Measurements from ENCODE around the gene ECHS1.
"Not testable (repeated sequence)": the region's sequence is repeated elsewhere in the genome, so short reads cannot be mapped to it uniquely, and the experiment has no call there.

ECHS1 gene

GRCh38 chr10:133377025-133377817 lies 4.1 kb upstream of the ECHS1 start:
- no peak for DNase-seq

- DNase-seq: not testable (repeated sequence)
Observed at GRCh38 chr10:133376183-133376582, 3.0 kb upstream of the ECHS1 start.

- no peak for DNase-seq
Observed at GRCh38 chr10:133375357-133376115, 2.4 kb upstream of the ECHS1 start.

- DNase-seq: no peak
Observed at GRCh38 chr10:133372507-133372906, 647 bp downstream of the ECHS1 start.

GRCh38 chr10:133370030-133370786 lies 2.9 kb downstream of the ECHS1 start:
- DNase-seq: no peak

- DNase-seq: no peak
Observed at GRCh38 chr10:133368153-133368552, 5.0 kb downstream of the ECHS1 start.

- DNase-seq: not testable (repeated sequence)
Observed at GRCh38 chr10:133367461-133367860, 5.7 kb downstream of the ECHS1 start.

- DNase-seq: no peak
Observed at GRCh38 chr10:133366751-133367150, 6.4 kb downstream of the ECHS1 start.

- DNase-seq: no peak
Observed at GRCh38 chr10:133366130-133366478, 7.0 kb downstream of the ECHS1 start.

GRCh38 chr10:133365461-133366129 lies 7.6 kb downstream of the ECHS1 start:
- DNase-seq: no peak

GRCh38 chr10:133364645-133365431 lies 8.3 kb downstream of the ECHS1 start:
- DNase-seq: no peak

GRCh38 chr10:133362846-133363245 lies 10.3 kb downstream of the ECHS1 start:
- no peak for DNase-seq

GRCh38 chr10:133361773-133362441 lies 11.2 kb downstream of the ECHS1 start:
- DNase-seq: no peak

GRCh38 chr10:133361227-133361626 lies 11.9 kb downstream of the ECHS1 start:
- DNase-seq: no peak

GRCh38 chr10:133359972-133360610 lies 13.1 kb downstream of the ECHS1 start:
- DNase-seq: no peak

- no peak for DNase-seq
Observed at GRCh38 chr10:133359554-133359971, 13.6 kb downstream of the ECHS1 start.

GRCh38 chr10:133358925-133359310 lies 14.2 kb downstream of the ECHS1 start:
- DNase-seq: no peak

- DNase-seq: no peak
Observed at GRCh38 chr10:133358162-133358924, 14.8 kb downstream of the ECHS1 start.

- peak; percentile 76 for DNase-seq
Observed at GRCh38 chr10:133357285-133358161, 15.6 kb downstream of the ECHS1 start, which contains the start of gene FUOM. Gene FUOM (minus strand): TSS chr10:133358019. CDS start chr10:133358007, 12 bp downstream.

Measured in activated CD4-positive, CD25-positive, alpha-beta regulatory T cell treated with anti-CD3 and anti-CD28 coated beads, Interleukin-2, amount 50 U/mL, for 72 hours (primary cell).